D721Med (cell line): ENCODE data around the gene SMAGP.
A peak's percentile ranks its signal among the peaks of the same experiment; 100 is the strongest.
"Not testable (repeated sequence)": the region's sequence is repeated elsewhere in the genome, so short reads cannot be mapped to it uniquely, and the experiment has no call there.

Experiments used
- DNase-seq: peaks from one replicate; pipeline ENCODE4 v3.0.0; 2011; ENCODE audit warnings: low spot score; ENCODE audit not compliant: insufficient read length
- FAIRE-seq: peaks from 2 replicates; lab custom pipeline; 2011; peaks lifted over from hg19 to GRCh38; lab: Jason Lieb, UNC
- TF ChIP-seq, protein P1 (sequence below): IDR thresholded peaks from 2 replicates; pipeline ENCODE4 v1.5.1; 2012; ENCODE audit warnings: mild to moderate bottlenecking, control low read depth; ENCODE audit not compliant: insufficient read depth; ENCODE audit errors: missing control alignments

SMAGP gene, protein sequence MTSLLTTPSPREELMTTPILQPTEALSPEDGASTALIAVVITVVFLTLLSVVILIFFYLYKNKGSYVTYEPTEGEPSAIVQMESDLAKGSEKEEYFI

DNA sequence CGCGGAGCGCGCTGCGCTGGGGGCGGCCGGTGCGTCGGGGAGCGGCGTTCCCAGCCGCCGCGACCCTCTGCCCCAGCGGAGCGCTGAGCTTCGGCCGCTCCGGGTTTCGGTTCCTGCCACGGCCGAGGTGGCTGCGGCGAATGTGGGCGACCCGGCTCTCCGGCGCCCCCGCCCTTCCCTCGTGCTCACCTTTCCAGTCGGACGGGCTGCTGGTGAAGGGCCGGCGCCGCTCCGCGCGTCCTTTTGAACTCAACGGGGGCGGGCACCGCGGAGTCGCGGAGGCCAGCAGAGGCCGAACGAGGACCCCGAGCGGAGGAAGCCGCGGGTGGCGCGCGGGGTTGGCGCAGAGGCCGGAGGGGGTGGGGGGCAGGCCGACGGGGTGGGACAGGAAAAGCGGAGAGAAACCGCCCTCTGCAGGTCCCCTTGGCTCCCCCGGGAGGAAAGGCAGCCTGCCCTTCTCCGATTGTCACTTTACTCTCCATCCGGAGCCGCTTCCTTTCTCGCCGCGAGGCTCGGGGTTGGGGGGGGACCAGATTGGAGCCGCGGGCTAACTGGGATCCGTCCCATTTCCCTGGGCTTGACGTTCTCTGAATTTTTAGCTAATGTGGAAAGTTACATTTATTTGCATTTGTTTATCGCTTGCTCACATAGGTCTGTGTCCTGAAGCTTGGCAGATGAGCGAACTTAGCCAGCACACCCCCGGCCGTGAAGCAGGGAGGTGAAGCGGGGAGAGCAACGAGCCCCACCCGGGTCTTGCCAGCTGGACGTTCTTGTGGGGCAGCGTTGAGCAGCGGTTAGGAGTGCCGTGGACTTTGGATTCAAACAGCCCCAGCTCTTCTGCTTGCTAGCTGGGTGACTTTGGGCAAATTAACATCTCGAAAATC is at the start of gene SMAGP:
Gene SMAGP (minus strand): TSS at position 349 of the 884 bp plus-strand sequence. CDS start 1,137 bp downstream, outside the sequence.
- TF ChIP-seq, protein P1, sequence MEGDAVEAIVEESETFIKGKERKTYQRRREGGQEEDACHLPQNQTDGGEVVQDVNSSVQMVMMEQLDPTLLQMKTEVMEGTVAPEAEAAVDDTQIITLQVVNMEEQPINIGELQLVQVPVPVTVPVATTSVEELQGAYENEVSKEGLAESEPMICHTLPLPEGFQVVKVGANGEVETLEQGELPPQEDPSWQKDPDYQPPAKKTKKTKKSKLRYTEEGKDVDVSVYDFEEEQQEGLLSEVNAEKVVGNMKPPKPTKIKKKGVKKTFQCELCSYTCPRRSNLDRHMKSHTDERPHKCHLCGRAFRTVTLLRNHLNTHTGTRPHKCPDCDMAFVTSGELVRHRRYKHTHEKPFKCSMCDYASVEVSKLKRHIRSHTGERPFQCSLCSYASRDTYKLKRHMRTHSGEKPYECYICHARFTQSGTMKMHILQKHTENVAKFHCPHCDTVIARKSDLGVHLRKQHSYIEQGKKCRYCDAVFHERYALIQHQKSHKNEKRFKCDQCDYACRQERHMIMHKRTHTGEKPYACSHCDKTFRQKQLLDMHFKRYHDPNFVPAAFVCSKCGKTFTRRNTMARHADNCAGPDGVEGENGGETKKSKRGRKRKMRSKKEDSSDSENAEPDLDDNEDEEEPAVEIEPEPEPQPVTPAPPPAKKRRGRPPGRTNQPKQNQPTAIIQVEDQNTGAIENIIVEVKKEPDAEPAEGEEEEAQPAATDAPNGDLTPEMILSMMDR, result no peak
- no peak for FAIRE-seq
- DNase-seq, result peak; percentile 23

DNA sequence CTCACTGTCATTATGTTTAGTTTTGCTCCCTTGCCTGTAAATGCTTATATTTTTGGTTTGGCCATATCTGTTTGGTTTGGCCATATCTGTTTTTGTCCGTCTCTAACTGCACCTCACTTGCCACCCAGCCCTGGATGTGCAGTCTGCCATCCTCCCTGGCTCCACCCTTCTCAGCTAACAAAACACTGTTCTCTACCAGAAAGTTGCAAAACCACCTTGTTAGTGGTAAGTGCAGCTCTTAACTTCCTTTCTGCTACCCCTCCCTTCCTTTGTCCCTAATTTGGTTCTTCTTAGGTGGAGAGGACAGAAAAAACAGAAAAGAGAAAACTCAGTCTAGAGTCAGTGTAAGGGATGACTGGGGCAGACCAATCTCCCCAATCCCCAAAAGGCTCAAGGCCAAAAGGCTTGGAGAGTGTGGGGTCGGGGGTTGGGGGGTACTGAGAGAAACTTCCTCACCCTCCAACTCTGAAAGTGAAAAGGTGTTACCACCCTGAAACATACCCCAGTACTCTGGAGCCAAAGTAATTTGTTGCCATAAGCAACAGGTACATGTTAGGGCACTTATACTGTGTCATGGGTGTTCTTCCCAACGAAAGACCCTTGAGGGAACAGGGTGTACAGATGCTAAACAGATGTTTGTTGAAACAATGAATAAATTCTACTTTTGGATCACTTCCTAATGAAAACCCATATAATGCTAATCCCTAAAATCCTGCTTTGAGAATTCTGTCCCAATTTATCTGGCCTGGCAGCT is 48.8 kb upstream of the SMAGP start:
- DNase-seq, result no peak

DNA sequence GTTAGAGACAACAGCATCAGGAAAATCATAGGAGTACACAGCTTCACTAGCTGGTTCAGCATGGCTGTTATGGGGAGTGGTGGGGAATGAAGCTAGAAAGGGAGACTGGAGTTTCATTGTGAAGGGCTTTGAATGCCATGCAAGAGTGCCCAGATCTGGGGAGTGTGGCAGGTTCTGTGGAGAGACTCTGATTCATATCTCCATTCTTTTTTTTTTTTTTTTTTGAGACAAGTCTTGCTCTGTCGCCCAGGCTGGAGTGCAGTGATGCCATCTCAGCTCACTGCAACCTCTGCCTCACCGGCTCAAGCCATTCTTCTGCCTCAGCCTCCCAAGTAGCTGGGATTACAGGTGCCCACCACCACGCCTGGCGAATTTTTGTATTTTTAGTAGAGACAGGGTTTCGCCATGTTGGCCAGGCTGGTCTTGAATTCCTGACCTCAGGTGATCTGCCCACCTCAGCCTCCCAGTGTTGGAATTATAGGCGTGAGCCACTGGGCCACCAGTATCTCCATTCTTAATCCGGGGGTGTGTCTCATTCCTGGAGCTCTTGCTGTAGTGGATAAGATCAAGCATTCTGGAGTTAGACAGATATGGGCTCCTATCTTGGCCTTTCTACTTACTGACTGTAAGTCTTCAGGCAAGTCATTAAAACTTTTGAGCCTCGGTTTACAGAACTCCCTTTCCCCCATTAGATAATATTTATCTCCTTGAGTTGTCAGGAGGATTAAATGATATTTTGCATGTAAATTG is 48.0 kb upstream of the SMAGP start:
- not testable (repeated sequence) for DNase-seq, FAIRE-seq

More for the DNA sequence above, 48.8 kb upstream of the SMAGP start:
- FAIRE-seq, result no peak
- TF ChIP-seq, protein P1, result no peak

GRCh38 chr12:51311389-51311788 is 41.2 kb upstream of the SMAGP start:
- TF ChIP-seq, protein P1, result no peak
- DNase-seq (no peak), FAIRE-seq (no peak)

GRCh38 chr12:51307655-51308593 is 37.7 kb upstream of the SMAGP start:
- DNase-seq (no peak), FAIRE-seq (no peak)
- TF ChIP-seq, protein P1, result no peak

DNA sequence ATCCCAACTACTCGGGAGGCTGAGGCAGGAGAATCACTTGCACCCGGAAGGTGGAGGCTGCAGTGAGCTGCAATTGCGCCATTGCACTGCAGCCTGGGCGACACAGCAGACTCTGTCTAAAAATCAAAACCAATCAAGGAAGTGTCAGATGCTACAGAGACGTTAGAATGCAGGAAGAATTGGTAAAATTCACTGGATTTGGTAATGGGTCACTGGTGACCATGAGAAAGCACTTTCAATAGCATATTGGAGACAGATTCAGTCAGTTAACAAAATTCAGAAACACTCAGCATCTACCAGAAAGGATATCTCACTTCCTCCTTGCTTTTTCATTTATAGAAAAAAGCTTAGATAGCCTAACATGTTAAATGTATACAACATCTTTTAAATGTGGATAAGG is 36.3 kb upstream of the SMAGP start:
- TF ChIP-seq, protein P1, result no peak
- FAIRE-seq (no peak), DNase-seq (no peak)

DNA sequence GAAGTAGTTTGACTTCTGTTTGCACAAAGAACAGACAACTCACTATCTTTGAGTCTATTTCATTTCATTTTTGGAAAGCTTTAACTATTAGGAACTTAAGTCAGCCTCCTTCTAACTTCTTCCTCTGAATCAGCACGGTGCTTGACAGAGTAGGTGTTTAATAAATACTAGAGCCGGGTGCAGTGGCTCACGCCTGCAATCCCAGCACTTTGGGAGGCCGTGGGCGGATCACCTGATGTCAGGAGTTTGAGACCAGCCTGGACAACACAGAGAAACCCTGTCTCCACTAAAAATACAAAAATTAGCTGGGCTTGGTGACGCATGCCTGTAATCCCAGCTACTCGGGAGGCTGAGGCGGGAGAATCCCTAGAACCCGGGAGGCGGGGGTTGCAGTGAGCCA is 30.6 kb upstream of the SMAGP start:
- DNase-seq, FAIRE-seq: not testable (repeated sequence)
